GM21515 (cell line): ENCODE results near the gene PRSS50.

Source experiments
- ATAC-seq: cut with Tn5 transposase; IDR thresholded peaks from one replicate; pipeline ENCODE4 v1.9.1; 2021; ENCODE audit not compliant: unreplicated experiment

PRSS50 gene

DNA sequence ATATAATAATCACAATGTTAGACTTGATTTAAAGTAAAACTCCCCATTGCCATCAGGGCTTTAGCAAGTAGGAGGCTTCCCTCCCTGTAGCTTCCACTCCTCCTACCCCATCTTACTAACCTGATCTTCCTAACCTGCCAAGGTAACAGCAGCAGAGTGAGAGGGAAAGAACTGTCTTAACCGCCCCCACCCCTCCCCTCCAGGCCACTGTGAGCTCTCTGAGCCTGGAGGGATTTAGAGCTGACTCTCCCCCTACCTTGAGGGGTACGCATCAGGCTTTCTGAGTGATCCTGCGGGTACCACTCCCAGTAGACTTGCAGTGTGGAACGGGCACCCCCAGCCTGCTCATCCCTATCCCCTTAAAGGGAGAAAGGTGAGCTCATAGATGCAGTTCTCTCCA, 11.4 kb upstream of the PRSS50 start:
- ATAC-seq = no peak

DNA sequence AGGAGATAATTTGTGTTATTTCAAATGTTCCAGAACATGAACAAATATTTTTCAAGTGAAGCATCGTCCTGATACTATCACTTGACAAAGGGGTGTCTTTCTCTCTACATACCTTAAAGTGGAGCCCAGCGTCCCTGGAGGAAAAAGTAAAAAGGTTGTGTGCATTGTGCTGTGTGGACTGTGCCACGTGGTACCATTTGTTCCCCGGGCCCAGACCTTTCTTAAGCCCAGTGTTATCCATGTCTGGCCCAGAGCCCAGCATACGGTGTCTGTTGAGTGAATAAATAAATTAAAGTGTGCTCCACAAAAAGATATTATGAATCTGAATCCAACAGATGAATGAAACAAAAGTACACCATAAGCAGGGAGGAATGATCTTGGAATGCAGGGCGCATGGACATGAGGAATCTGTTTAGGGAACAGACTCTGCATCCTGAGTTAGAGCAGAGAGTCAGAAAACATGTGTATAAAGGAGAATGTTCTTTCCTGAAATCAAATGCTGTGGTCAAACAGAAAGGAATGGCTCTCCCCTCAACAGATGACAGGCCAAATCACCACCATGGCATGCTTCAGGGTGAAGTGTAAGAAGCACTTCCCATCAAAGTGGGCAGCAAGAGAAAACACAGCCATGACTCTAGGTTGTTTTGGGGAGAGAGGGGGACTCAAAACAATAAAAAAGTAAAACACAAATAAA, 8.1 kb upstream of the PRSS50 start:
- no peak for ATAC-seq

GRCh38 chr3:46724424-46724823, 6.8 kb upstream of the PRSS50 start:
- ATAC-seq = no peak

DNA sequence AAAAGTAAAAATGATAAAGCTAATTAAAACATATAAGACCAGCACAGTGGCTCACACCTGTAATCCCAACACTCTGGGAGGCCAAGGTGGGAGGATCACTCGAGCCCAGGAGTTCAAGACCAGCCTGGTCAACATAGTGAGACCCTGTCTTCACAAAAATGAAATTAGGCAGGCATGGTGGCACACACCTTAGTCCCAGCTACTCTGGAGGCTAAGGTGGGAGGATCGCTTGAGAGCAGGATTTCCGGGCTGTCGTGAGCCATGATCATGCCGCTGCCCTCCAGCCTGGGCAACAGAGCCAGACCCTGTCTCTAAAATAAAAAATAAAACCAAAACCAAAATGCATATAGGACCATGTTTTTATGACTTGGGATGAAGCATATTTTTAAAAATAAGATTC, 4.8 kb upstream of the PRSS50 start:
- ATAC-seq = no peak

DNA sequence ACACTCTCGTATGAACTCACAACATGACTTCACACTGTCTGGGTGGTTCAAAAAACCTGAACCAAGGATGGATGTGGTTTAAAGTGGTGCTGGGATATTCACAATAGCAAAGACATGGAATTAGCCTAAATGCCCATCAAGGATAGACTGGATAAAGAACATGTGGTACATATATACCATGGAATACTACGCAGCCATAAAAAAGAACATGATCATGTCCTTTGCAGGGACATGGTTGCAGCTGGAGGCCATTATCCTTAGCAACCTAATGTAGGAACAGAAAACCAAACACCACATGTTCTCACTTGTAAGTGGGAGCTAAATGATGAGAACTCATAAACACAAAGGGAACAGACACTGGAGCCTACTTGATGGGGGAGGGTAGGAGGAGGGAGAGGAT, 3.3 kb upstream of the PRSS50 start:
- ATAC-seq = no peak

DNA sequence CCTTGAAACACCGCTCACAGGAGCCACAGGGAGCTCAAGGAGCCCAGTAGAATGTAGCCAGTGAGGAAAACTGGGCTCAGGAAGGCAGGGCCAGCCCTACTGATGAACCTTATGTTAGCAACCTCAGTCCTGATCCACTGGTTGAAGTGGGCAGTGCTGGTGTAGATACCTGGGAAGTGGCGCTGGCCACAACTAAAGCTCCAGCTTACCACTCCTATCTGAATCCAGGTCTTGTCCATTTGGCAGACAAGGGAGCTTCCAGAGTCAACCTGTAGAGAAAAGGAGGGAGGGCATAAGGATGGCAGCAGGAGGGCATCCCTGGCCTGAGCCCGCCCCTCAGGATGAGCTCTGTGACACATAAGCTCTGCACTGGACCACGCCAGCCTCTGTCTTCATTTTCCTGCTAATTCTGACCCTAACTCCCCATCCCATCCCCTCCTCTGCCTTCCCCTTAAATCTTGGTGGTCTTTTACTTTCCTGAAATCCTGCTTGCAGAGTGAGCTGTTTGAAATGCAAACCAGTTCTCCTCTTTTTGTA, 2.1 kb upstream of the PRSS50 start:
- no peak for ATAC-seq

GRCh38 chr3:46719044-46719565, 1.4 kb upstream of the PRSS50 start:
- ATAC-seq = no peak

DNA sequence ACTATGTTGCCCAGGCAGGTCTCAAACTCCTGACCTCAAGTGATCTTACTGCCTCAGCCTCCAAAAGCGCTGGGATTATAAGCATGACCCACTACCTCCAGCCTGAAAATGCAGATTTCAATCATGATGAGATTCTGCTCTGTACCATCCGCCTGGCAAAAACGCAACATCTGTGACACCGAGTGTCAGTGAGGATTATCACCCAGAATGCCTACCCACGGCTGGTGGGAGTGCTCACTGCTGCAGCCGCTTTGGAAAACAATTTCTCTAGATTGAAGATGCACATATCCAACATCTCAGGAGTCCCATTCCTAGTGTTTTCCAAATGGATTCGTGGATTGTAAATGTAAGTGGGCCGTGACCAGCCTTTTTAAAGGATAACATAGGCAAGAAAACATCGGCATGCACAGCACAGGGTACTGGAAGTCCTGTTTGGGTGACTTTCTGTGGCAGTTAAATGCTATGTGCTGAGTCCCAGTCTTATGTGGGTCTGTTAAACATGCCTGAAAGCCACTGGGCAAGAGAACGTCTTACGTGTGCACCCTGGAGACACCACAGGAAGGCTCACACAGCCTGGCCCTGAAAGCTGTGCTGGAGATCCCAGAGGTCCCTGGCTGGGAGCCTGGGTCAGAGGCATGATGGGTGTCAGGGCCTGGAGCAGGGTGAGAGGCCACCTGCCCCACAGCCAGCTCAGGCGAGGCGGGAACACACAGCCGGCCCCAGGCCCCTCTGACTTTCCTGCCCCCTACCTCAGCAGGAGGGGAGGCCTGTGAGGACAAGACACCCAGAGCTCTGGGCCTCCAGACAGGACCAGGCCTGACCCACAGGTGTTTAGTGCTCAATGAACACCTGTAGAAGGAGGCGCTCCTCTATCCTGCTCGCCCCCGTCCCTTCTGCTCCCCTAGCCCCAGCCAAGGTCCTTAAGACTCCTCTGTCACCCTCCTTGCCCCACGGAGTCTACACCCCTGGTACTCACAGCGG, 918 bp downstream of the PRSS50 start:
- ATAC-seq = no peak

- no peak for ATAC-seq
Observed at GRCh38 chr3:46715507-46716175, 2.0 kb downstream of the PRSS50 start.

DNA sequence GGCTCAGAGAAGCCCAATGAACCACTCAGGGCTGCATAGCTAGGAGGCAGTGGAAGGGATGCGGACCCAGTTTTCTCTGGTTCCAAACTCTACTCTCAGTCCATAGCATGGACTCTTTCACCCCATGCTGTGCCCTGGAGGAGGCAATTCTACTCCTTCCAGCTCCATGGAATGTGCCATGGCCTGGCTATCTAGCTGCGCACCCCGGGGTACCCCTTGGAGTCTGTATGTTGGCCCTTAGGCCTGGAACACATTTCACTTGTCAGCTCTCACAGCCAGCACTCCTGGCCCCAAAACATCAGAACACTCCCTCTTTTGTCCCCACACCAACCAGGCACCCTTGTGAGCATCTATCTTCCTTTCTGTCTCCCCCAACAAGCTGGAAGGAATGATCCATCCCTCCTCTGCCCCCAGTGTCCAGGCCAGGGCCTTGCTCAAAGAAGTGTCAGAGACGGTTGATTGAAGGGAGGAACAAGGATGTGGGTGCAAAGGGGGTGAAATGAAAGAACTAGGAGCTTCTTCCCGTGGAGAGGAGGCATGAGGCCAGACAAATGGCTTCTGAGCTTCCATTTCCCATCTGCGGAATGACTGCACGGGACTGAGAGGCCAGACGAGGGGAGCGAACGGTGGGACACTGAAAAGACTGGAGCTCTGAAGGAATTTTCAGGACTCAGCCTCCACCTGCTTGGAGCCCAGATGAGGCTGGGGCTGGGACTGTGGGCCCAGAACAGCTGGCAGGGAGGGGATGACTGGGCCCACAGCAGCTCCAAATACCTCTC, 2.8 kb downstream of the PRSS50 start:
- ATAC-seq = no peak

- ATAC-seq = no peak
Observed at GRCh38 chr3:46713898-46714552, 3.6 kb downstream of the PRSS50 start.

DNA sequence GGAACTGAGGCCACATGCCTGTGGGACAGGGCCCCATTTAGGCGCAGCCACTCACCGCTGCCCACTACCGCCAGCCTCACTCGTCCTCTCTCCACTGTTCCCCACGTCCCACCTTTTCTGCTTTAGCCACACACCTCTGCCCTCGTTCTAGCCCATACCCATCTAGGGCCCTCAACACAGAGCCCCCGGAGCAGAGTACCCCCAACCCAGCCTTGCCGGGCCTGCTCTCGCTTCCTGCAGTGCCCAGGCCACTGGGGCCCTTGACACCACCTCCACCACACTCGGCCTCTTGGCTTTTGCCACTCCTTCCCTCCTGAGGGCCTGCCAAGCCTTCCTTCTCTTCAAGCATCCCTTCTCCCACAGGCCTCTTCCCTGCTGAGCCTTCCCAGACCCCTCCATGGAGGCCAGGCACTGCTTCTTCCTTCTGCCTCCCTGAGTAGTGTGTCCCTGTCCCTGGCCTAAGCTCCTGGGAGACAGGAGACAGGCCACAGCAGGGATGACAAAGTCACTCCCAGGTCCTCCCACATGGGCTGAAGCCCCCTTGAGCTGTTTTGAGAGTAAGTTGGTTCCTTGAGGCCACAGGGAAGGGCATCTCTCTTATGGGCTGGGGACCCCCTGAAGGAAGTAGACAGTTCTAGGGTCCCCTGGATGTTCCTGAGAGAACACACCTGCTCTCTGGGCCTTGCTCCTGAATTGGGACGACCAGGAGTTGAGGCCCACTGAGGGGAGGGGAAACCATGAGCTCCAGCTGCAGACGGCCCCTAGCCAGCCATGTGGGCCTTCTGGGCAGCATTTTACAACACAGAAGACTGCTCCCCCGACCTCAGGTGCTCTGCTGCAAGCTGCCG, 4.4 kb downstream of the PRSS50 start:
- no peak for ATAC-seq

DNA sequence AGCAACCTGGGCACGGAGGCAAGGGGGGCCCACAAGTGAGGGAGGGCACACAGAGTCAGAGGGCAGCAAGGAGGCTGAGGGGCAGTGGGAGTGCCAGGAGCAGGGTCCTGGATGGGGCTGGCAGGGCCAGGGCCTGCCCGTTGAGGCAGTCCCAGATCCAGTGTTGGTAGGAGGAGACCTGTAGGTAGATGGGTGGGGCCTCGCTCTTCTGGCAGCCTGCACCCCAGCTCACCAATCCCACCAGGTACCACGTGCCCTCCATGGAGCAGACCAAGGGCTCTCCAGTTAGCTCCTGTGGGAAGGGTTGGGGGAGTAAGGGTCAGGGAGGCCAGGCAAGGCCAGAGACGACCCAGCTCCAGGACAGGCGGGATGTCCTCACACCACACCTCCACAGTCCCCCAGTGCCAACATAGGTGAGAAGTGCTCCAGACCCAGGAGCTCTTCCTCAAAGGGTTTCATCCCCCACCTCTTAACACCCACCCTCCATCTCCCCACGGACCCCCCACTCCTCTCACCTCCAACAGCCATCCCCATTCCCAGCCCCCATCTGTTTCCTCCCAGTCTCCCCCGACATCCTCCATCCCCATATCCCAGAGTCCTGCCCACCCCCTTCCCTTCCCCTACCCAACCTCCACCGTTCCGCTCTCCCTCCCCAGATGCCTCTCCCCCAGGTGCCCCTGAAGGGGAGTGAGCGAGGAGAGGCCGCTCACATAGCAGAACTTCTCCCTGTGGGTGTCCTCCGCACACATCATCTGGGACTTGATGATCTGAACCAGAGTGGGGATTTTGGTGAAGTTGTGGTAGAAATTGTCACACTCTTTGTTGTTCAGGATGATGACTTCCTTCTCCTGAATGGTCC, 5.2 kb downstream of the PRSS50 start:
- no peak for ATAC-seq

- ATAC-seq = no peak
Observed at GRCh38 chr3:46711760-46712159, 5.9 kb downstream of the PRSS50 start.

- ATAC-seq = no peak
Observed at GRCh38 chr3:46711305-46711704, 6.4 kb downstream of the PRSS50 start.

DNA sequence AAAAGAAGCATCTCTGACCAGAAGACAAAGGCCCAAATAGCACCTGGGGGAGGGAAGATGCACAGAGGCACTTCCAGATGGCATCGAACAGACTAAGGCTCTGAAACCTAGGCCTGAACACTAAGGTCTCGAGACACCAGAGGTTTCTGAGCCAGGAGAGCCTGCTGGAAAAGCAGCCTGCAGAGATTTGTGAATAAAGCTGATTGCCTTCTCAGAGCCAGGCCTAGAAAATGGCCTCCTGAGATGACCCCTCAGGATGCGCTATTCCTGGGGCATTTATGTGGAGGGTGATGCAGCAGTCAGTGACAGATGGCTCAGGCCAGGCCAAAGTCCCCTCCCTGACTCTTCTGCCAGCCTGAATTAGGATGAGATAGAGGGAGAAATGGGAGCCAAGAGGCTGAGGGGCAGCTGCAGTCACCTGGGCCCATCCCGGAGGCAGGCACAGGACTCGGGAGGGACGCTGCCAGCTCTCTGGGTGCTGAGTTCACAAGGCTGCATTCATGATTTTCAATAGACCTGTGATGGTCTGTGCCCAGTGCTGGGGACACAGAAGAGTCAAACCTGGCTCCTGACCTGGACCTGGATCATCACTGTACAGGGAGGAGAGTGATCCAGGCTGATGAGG, 6.9 kb downstream of the PRSS50 start:
- ATAC-seq = no peak

GRCh38 chr3:46710229-46710628, 7.4 kb downstream of the PRSS50 start:
- ATAC-seq = no peak

DNA sequence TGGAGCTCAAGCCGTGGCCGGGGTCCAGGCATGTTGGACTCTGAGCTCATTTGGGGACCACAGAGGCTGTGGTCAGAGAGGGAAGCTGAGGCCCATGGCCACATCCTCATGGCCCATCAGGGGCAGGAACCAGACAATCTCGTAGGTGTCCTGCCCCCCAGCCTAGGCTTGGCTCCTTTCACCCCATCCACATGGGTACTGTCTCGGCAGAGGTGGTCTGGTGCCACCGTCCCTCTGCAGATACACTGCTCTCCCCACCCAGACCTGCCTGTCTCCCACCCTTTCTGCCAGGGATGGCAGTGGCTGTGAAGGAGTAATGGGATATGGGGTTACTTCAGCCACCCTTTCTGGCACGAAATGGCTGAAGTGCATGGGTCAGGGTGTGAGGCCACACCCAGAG, 7.9 kb downstream of the PRSS50 start:
- no peak for ATAC-seq
